Measurements from ENCODE around the gene DNAH10. TPM values are rescaled to one million over a fixed set of nuclear protein-coding genes. Genes with fewer than 3 reads are reported as not detected.

The DNAH10 gene
- total RNA-seq, 2 experiments from 2014 or later, result 0.12 to 0.17 TPM

- H3K4me3 Mint-ChIP-seq, result no peak overlapping the region
- no peaks in the 10 kb centered on the region for H3K9me3 Mint-ChIP-seq
- DNase-seq, result no peak
- ChIA-PET POLR2A (no interaction called here), CTCF (no interaction called here)
- no peaks in the 10 kb centered on the region for H3K36me3 Mint-ChIP-seq (ENCODE audit: low read depth)
- H3K27ac Mint-ChIP-seq, result no peak overlapping the region
- H3K4me1 Mint-ChIP-seq, result no peaks in the 10 kb centered on the region
- peaks cover 9% of the 10 kb centered on the region for H3K27me3 Mint-ChIP-seq
Observed at GRCh38 chr12:123807670-123808069, 45.6 kb downstream of the DNAH10 start.

DNA sequence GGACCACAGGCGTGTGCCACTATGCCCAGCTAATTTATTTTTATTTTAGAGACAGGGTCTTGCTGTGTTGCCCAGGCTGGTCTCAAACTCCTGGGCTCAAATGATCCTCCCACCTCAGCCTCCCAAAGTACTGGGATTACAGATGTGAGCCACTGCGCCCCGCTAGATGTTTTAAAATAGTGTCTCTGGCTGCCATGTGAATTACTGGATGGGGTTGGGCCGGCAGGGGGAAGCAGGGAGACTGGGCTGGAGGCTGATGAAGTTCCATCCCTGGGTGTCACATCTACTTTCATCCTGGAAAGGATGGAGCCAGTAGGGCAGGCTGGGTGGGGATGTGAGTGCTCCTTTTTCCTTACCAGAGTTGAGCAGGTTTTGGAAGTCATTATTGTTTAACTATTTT, 46.1 kb downstream of the DNAH10 start:
- no peak overlapping the region for H3K27ac Mint-ChIP-seq
- H3K27me3 Mint-ChIP-seq, result peaks cover 9% of the 10 kb centered on the region
- no peak overlapping the region for H3K4me3 Mint-ChIP-seq
- H3K4me1 Mint-ChIP-seq, result no peaks in the 10 kb centered on the region
- H3K9me3 Mint-ChIP-seq, result no peaks in the 10 kb centered on the region
- ChIA-PET POLR2A (no interaction called here), CTCF (no interaction called here)
- no peaks in the 10 kb centered on the region for H3K36me3 Mint-ChIP-seq (ENCODE audit: low read depth)
- DNase-seq, result no peak

DNA sequence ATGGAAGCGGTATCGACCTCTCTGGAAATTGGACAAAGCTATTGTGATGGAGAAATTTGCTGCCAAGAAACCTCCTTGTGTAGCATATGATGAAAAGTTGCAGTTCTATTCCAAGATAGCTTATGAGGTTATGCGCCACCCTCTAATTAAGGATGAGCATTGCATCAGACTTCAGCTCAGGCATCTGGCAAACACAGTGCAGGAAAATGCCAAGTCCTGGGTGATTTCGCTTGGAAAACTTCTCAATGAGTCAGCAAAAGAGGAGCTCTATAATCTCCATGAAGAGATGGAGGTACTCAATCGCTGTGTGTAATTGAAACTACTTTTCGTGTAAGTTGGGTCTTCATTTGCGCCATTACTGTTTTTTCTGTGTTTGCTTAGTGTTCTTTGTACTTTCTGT, 51.2 kb downstream of the DNAH10 start:
- no peaks in the 10 kb centered on the region for H3K4me1 Mint-ChIP-seq
- ChIA-PET POLR2A (no interaction called here), CTCF (no interaction called here)
- no peak overlapping the region for H3K4me3 Mint-ChIP-seq
- DNase-seq, result no peak
- peaks cover 2% of the 10 kb centered on the region for H3K27me3 Mint-ChIP-seq
- H3K27ac Mint-ChIP-seq, result no peak overlapping the region
- no peaks in the 10 kb centered on the region for H3K36me3 Mint-ChIP-seq (ENCODE audit: low read depth)
- H3K9me3 Mint-ChIP-seq, result peaks cover 17% of the 10 kb centered on the region

GRCh38 chr12:123815968-123816367, 53.9 kb downstream of the DNAH10 start:
- Mint-ChIP-seq H3K4me3 (no peak overlapping the region), H3K9me3 (peaks cover 17% of the 10 kb centered on the region), H3K27ac (no peak overlapping the region), H3K36me3 (ENCODE audit: low read depth) (no peaks in the 10 kb centered on the region), H3K4me1 (no peaks in the 10 kb centered on the region), H3K27me3 (peaks cover 2% of the 10 kb centered on the region)
- no peak for DNase-seq
- ChIA-PET CTCF (no interaction called here), POLR2A (no interaction called here)

DNA sequence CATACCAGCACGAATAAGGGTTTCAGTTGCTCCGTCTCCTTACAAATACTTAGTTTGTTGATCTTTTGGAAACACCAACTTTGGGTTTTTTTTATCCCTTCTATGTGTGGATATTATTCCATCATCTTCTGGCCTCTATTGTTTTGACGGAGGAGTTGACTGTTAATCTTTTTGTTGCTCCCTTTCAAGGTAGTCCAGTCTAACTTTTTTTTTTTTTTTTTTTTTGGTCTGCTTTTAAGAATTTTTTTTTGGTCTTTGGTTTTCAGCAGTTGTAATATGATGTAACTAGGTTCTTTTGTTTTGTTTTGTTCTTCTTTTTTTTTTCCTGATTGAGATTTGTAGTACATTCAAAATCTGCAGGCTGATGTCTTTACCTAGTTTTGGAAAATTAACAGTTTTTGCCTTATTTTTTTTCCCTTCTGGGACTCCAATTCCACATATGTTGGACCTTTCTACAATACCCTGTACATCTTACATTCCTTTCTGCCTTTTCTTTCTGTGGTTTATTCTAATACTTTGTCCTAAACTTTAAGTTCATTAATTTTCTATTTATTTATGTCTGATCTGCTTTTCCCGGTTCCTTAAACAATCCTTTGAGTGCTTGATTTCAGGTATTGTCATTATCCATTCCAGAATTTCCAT, 54.9 kb downstream of the DNAH10 start:
- no peak overlapping the region for H3K4me3 Mint-ChIP-seq
- H3K27ac Mint-ChIP-seq, result no peak overlapping the region
- ChIA-PET POLR2A (no interaction called here), CTCF (interaction anchor here (0.7 kb wide), 1 partner anchor 968 kb away, joined by 5 read pairs; no protein-coding TSS in a partner anchor)
- H3K27me3 Mint-ChIP-seq, result peaks cover 2% of the 10 kb centered on the region
- no peaks in the 10 kb centered on the region for H3K4me1 Mint-ChIP-seq
- no peaks in the 10 kb centered on the region for H3K36me3 Mint-ChIP-seq (ENCODE audit: low read depth)
- H3K9me3 Mint-ChIP-seq, result peaks cover 17% of the 10 kb centered on the region
- no peak for DNase-seq

- Mint-ChIP-seq H3K27me3 (peaks cover 18% of the 10 kb centered on the region), H3K9me3 (no peaks in the 10 kb centered on the region), H3K36me3 (ENCODE audit: low read depth) (no peaks in the 10 kb centered on the region), H3K4me1 (no peaks in the 10 kb centered on the region), H3K4me3 (no peak overlapping the region), H3K27ac (no peak overlapping the region)
- DNase-seq, result no peak
- CTCF ChIA-PET, result no interaction called here
- POLR2A ChIA-PET, result no interaction called here
Observed at GRCh38 chr12:123822804-123823203, 60.7 kb downstream of the DNAH10 start.

DNA sequence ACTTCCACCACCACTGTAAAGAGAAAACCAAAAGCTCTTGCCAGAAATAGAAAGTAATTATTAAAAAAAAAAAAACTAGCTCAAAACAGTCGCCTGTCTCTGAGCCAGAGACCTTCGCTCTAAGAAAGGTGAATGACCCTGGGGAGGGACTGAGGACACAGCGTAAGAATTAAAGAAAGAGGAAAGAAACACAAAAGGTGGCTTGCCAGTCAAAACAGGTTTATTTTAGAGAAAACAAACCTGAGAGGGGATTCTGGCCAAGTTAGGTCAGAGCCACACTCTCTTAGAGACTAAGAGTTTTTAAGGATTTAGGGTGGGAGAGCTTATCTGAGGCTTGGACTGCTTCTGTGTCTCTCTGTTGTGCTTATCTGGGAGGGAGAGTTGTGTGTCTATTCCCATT, 66.0 kb downstream of the DNAH10 start:
- H3K9me3 Mint-ChIP-seq, result no peaks in the 10 kb centered on the region
- no peak overlapping the region for H3K27ac Mint-ChIP-seq
- H3K27me3 Mint-ChIP-seq, result peaks cover 14% of the 10 kb centered on the region
- H3K4me3 Mint-ChIP-seq, result no peak overlapping the region
- no peaks in the 10 kb centered on the region for H3K36me3 Mint-ChIP-seq (ENCODE audit: low read depth)
- H3K4me1 Mint-ChIP-seq, result no peaks in the 10 kb centered on the region
- DNase-seq, result no peak
- ChIA-PET CTCF (interaction anchor here (1.3 kb wide), 1 partner anchor 25 kb away, joined by 3 read pairs; no protein-coding TSS in a partner anchor), POLR2A (no interaction called here)

- DNase-seq, result no peak
- POLR2A ChIA-PET, result no interaction called here
- CTCF ChIA-PET, result interaction anchor here (1.3 kb wide), 1 partner anchor 26 kb away, joined by 3 read pairs; no protein-coding TSS in a partner anchor
- H3K4me1 Mint-ChIP-seq, result no peaks in the 10 kb centered on the region
- H3K27me3 Mint-ChIP-seq, result peaks cover 14% of the 10 kb centered on the region
- H3K27ac Mint-ChIP-seq, result no peak overlapping the region
- no peaks in the 10 kb centered on the region for H3K36me3 Mint-ChIP-seq (ENCODE audit: low read depth)
- no peak overlapping the region for H3K4me3 Mint-ChIP-seq
- no peaks in the 10 kb centered on the region for H3K9me3 Mint-ChIP-seq
Observed at GRCh38 chr12:123828854-123829547, 66.9 kb downstream of the DNAH10 start.

GRCh38 chr12:123829561-123829960, 67.5 kb downstream of the DNAH10 start:
- DNase-seq, result no peak
- peaks cover 14% of the 10 kb centered on the region for H3K27me3 Mint-ChIP-seq
- POLR2A ChIA-PET, result no interaction called here
- H3K27ac Mint-ChIP-seq, result no peak overlapping the region
- CTCF ChIA-PET, result no interaction called here
- H3K4me3 Mint-ChIP-seq, result no peak overlapping the region
- no peaks in the 10 kb centered on the region for H3K36me3 Mint-ChIP-seq (ENCODE audit: low read depth)
- H3K9me3 Mint-ChIP-seq, result no peaks in the 10 kb centered on the region
- H3K4me1 Mint-ChIP-seq, result no peaks in the 10 kb centered on the region

DNA sequence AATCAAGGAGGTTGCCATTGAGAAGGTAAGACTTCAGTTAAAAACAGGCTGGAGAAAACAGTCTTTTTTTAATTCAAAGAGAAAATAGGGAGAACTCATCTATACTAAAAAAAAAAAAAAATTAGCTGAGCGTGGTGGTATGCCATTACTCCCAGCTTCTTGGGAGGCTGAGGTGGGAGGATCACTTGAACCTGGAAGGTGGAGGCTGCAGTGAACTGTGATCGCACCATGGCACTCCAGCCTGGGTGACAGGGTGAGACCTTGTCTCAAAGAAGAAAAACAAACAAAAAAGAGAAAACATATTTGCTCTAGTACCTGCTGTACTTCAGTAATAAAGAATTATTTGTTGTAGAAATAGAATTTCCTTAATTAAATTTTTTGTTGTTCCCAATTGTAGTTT, 68.6 kb downstream of the DNAH10 start:
- ChIA-PET CTCF (no interaction called here), POLR2A (no interaction called here)
- Mint-ChIP-seq H3K9me3 (no peaks in the 10 kb centered on the region), H3K36me3 (ENCODE audit: low read depth) (no peaks in the 10 kb centered on the region), H3K27me3 (peaks cover 9% of the 10 kb centered on the region), H3K4me1 (no peaks in the 10 kb centered on the region), H3K27ac (no peak overlapping the region), H3K4me3 (no peak overlapping the region)
- no peak for DNase-seq

- Mint-ChIP-seq H3K9me3 (no peaks in the 10 kb centered on the region), H3K27ac (no peak overlapping the region), H3K4me1 (no peaks in the 10 kb centered on the region), H3K27me3 (no peaks in the 10 kb centered on the region), H3K4me3 (no peak overlapping the region), H3K36me3 (ENCODE audit: low read depth) (no peaks in the 10 kb centered on the region)
- DNase-seq, result no peak
- ChIA-PET CTCF (no interaction called here), POLR2A (no interaction called here)
Observed at GRCh38 chr12:123832052-123832451, 70.0 kb downstream of the DNAH10 start.

DNA sequence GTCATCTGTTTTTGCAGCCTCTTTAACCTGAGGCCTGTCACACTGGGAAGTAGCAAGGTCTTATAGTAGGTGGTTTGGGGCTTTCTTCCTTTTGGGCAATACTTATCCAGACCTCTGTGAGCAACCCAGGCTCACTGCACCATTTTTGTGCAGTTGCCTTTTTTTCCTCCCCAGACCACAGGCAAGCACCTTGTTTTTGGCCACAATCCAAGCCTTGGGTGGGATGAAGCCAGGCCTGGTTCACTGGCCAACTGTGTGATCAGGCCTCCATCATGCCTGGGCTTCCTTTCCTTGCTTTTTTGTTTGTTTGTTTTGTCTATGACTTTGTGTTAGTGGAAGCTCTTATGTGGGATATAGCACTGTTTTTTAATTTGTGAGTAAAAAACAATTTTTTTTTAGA, 71.7 kb downstream of the DNAH10 start:
- DNase-seq, result no peak
- no peaks in the 10 kb centered on the region for H3K9me3 Mint-ChIP-seq
- no peaks in the 10 kb centered on the region for H3K27me3 Mint-ChIP-seq
- no peak overlapping the region for H3K4me3 Mint-ChIP-seq
- H3K36me3 Mint-ChIP-seq (ENCODE audit: low read depth), result no peaks in the 10 kb centered on the region
- CTCF ChIA-PET, result interaction anchor here (0.6 kb wide), 2 partner anchors 182 to 1528 kb away, joined by 3 read pairs; no protein-coding TSS in a partner anchor
- H3K27ac Mint-ChIP-seq, result no peak overlapping the region
- H3K4me1 Mint-ChIP-seq, result no peaks in the 10 kb centered on the region
- POLR2A ChIA-PET, result no interaction called here

DNA sequence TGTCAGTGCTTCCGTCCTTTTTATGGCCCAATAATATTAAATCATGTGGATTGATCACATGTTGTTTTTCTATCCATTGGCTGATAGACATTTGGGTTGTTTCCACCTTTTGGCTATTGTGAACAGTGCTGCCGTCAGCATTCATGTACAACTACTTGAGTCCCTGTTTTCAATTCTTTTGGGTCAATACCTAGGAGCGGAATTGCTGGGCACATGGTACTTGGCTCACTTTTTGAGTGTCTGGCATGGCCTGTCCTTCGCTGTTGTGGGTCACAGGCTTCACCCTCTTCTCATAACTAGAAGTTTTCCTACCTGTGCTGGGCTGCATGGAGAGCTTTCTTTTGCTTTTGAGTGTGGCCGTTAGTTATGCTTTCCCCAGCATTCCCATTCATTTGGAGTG, 72.7 kb downstream of the DNAH10 start:
- POLR2A ChIA-PET, result interaction anchor here (0.5 kb wide), 1 partner anchor 24 kb away, joined by 6 read pairs; no protein-coding TSS in a partner anchor
- CTCF ChIA-PET, result interaction anchor here (0.7 kb wide), 1 partner anchor 12 kb away, joined by 3 read pairs; no protein-coding TSS in a partner anchor
- Mint-ChIP-seq H3K9me3 (no peaks in the 10 kb centered on the region), H3K27ac (no peak overlapping the region), H3K4me3 (no peak overlapping the region), H3K36me3 (ENCODE audit: low read depth) (no peaks in the 10 kb centered on the region), H3K4me1 (no peaks in the 10 kb centered on the region), H3K27me3 (no peaks in the 10 kb centered on the region)
- no peak for DNase-seq

DNA sequence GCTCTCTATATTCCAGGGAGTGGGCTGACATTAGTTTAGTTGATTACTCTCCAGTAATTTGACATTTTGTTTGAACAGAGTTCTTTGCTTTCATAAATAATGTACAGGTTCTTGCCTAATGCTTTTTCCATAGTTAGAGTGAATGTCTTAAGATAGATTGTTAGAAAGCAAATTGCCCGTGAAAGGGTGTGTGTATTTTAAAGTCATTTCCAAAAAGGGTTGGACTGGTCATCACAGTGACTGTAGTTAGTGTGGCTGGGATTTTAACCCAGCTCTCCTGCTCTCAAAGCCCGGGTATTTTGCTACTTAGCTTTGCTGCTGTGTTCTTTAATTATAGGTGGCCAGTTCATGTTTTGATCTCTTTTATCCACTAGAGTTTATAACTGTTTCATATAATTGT, 74.2 kb downstream of the DNAH10 start:
- no peak for DNase-seq
- no peaks in the 10 kb centered on the region for H3K36me3 Mint-ChIP-seq (ENCODE audit: low read depth)
- no peak overlapping the region for H3K4me3 Mint-ChIP-seq
- no peaks in the 10 kb centered on the region for H3K4me1 Mint-ChIP-seq
- H3K27me3 Mint-ChIP-seq, result no peaks in the 10 kb centered on the region
- H3K9me3 Mint-ChIP-seq, result no peaks in the 10 kb centered on the region
- CTCF ChIA-PET, result no interaction called here
- no peak overlapping the region for H3K27ac Mint-ChIP-seq
- POLR2A ChIA-PET, result no interaction called here

Data from activated CD4-positive, alpha-beta T cell treated with anti-CD3 and anti-CD28 coated beads, Interleukin-2, amount 10 ng/mL, durations not matched to agents 7 days and 5 days (primary cell).